ENCODE results near the gene UGT1A6. TPM values are rescaled to one million over a fixed set of nuclear protein-coding genes. Genes with fewer than 3 reads are reported as not detected.

Gene UGT1A6
- total RNA-seq, 1 donor from 2014 or later = 1.9 TPM

DNA sequence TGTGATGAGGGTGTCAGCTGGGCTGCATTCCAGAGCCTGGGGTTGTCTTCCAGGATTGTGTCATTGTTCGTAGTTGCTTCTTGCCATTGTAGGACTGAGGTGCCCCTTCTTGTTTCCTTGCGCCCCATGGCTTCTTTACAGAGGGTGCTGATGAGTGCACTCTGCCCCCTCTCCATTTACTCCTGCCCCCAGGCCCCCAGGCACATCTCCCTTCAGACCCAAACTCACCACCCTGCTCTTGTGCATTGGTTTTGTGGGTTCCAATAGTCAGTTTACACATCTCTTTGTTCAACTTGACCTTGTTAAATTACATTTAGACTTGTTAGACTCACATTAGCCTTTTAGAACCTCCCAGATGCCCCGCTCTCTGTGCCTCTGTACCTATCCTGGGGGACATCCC, 128.5 kb downstream of the UGT1A6 start:
- no peak for TF ChIP-seq CTCF (conservative IDR thresholded peaks at IDR 0.05)
- Mint-ChIP-seq H3K4me3 (no peak overlapping the region), H3K9me3 (no peaks in the 10 kb centered on the region), H3K27ac (no peak overlapping the region), H3K4me1 (ENCODE audit: unreplicated experiment) (peaks cover 11% of the 10 kb centered on the region), H3K27me3 (peaks cover 4% of the 10 kb centered on the region), H3K36me3 (no peaks in the 10 kb centered on the region)
- no peak for DNase-seq (ENCODE audit: extremely low spot score, unreplicated experiment)

DNA sequence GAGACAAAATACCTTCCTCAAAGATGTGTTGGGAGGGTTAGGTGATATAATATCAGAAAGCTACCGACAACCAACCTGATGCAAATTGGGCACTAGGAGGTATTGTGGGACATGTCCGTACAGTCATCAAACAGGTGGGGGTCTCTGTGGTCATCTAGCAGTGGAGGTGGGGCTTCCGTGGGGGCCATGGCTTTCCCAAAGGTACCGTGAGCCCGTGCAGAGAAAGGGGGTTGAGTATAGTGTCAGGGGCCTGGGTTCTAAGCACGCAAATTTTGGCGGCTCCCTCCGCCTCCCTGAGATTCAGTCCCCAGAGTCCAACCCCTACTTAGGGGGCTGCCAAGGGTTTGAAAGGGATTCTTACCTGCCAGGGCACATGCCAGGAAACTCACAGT, 129.0 kb downstream of the UGT1A6 start:
- Mint-ChIP-seq H3K4me1 (ENCODE audit: unreplicated experiment) (peaks cover 6% of the 10 kb centered on the region), H3K4me3 (no peak overlapping the region), H3K27ac (no peak overlapping the region), H3K27me3 (peaks cover 4% of the 10 kb centered on the region), H3K36me3 (no peaks in the 10 kb centered on the region), H3K9me3 (no peaks in the 10 kb centered on the region)
- no peak for TF ChIP-seq CTCF (conservative IDR thresholded peaks at IDR 0.05)
- DNase-seq (ENCODE audit: extremely low spot score, unreplicated experiment) = peak; percentile 60

GRCh38 chr2:233822101-233822771, 129.5 kb downstream of the UGT1A6 start:
- no peaks in the 10 kb centered on the region for H3K36me3 Mint-ChIP-seq
- H3K9me3 Mint-ChIP-seq = no peaks in the 10 kb centered on the region
- no peak overlapping the region for H3K4me3 Mint-ChIP-seq
- H3K27me3 Mint-ChIP-seq = peaks cover 4% of the 10 kb centered on the region
- peaks cover 2% of the 10 kb centered on the region for H3K4me1 Mint-ChIP-seq (ENCODE audit: unreplicated experiment)
- TF ChIP-seq CTCF (conservative IDR thresholded peaks at IDR 0.05) = no peak
- H3K27ac Mint-ChIP-seq = no peak overlapping the region
- peak; percentile 62 for DNase-seq (ENCODE audit: extremely low spot score, unreplicated experiment)

Other genes starting within 250 kb of the UGT1A6 start
- 29.1 and 41.5 TPM in 2 replicates for gene USP40, start 126.1 kb upstream of the UGT1A6 start, total RNA-seq (ENCODE audit: low replicate concordance)
- 0.17 TPM in 1 of 2 replicates, not detected in the other for gene UGT1A8, start 75.3 kb upstream of the UGT1A6 start, total RNA-seq (ENCODE audit: low replicate concordance)
- not detected in 2 replicates for gene UGT1A10, start 56.4 kb upstream of the UGT1A6 start, total RNA-seq (ENCODE audit: low replicate concordance)
- gene UGT1A9, start 21.0 kb upstream of the UGT1A6 start, total RNA-seq (ENCODE audit: low replicate concordance) = not detected in 2 replicates
- 0.19 TPM in 1 of 2 replicates, not detected in the other for gene UGT1A7, start 11.0 kb upstream of the UGT1A6 start, total RNA-seq (ENCODE audit: low replicate concordance)
- gene UGT1A5, start 20.0 kb downstream of the UGT1A6 start, total RNA-seq (ENCODE audit: low replicate concordance) = not detected in 2 replicates
- not detected in 2 replicates for gene UGT1A4, start 25.8 kb downstream of the UGT1A6 start, total RNA-seq (ENCODE audit: low replicate concordance)
- gene UGT1A3, start 36.2 kb downstream of the UGT1A6 start, total RNA-seq (ENCODE audit: low replicate concordance) = 0.19 TPM in 1 of 2 replicates, not detected in the other
- gene UGT1A1, start 67.4 kb downstream of the UGT1A6 start, total RNA-seq (ENCODE audit: low replicate concordance) = 0.21 and 0.77 TPM in 2 replicates
- gene MROH2A, start 85.4 kb downstream of the UGT1A6 start, total RNA-seq (ENCODE audit: low replicate concordance) = not detected in 2 replicates
- 16.7 and 42.1 TPM in 2 replicates for gene HJURP, start 161.6 kb downstream of the UGT1A6 start, total RNA-seq (ENCODE audit: low replicate concordance)
- gene TRPM8, start 224.5 kb downstream of the UGT1A6 start, total RNA-seq (ENCODE audit: low replicate concordance) = 0.60 and 0.62 TPM in 2 replicates